T-helper 9 cell (primary cell): ENCODE measurements around the gene PANX3.
A peak's percentile ranks its signal among the peaks of the same experiment; 100 is the strongest.

Experiments
- DNase-seq: peaks from one replicate; pipeline ENCODE4 v3.0.0-alpha.2; 2020

PANX3 gene

GRCh38 chr11:124618863-124619262 lies 7.6 kb downstream of the PANX3 start:
- no peak for DNase-seq

- DNase-seq = peak; percentile 75
Measured at GRCh38 chr11:124622531-124623451, 11.6 kb downstream of the PANX3 start, which contains the start of gene TBRG1. TSS of gene TBRG1 (plus strand) at chr11:124622864. CDS start at chr11:124623084, 220 bp downstream.

GRCh38 chr11:124623861-124624525 lies 12.8 kb downstream of the PANX3 start:
- no peak for DNase-seq

- DNase-seq = no peak
Measured at GRCh38 chr11:124625504-124626168, 14.4 kb downstream of the PANX3 start.

- DNase-seq = no peak
Measured at GRCh38 chr11:124627546-124627945, 16.3 kb downstream of the PANX3 start.

GRCh38 chr11:124629961-124630360 lies 18.7 kb downstream of the PANX3 start:
- no peak for DNase-seq

GRCh38 chr11:124633355-124633754 lies 22.1 kb downstream of the PANX3 start:
- no peak for DNase-seq

GRCh38 chr11:124635932-124636331 lies 24.7 kb downstream of the PANX3 start:
- no peak for DNase-seq

- DNase-seq = no peak
Measured at GRCh38 chr11:124638500-124638899, 27.3 kb downstream of the PANX3 start.

GRCh38 chr11:124639186-124639585 lies 28.0 kb downstream of the PANX3 start:
- no peak for DNase-seq

GRCh38 chr11:124640666-124641065 lies 29.4 kb downstream of the PANX3 start:
- DNase-seq = no peak

GRCh38 chr11:124642628-124643027 lies 31.4 kb downstream of the PANX3 start:
- DNase-seq = no peak

- DNase-seq = no peak
Measured at GRCh38 chr11:124643042-124643604, 31.9 kb downstream of the PANX3 start.

- no peak for DNase-seq
Measured at GRCh38 chr11:124643605-124644425, 32.6 kb downstream of the PANX3 start.

GRCh38 chr11:124644426-124645280 lies 33.4 kb downstream of the PANX3 start:
- DNase-seq = peak; percentile 12

GRCh38 chr11:124646148-124646547 lies 34.9 kb downstream of the PANX3 start:
- DNase-seq = no peak

GRCh38 chr11:124648610-124649009 lies 37.4 kb downstream of the PANX3 start:
- DNase-seq = no peak

- no peak for DNase-seq
Measured at GRCh38 chr11:124656774-124657630, 45.8 kb downstream of the PANX3 start.

GRCh38 chr11:124657904-124658303 lies 46.7 kb downstream of the PANX3 start:
- no peak for DNase-seq

GRCh38 chr11:124658501-124658900 lies 47.3 kb downstream of the PANX3 start:
- no peak for DNase-seq
